Activated CD4-positive, alpha-beta memory T cell treated with anti-CD3 and anti-CD28 coated beads, Interleukin-2, amount 10 ng/mL, durations not matched to agents 7 days and 5 days (primary cell): ENCODE data around the gene UBE4A. TPM values are rescaled to one million over a fixed set of nuclear protein-coding genes. Genes with fewer than 3 reads are reported as not detected.
"Not testable (repeated sequence)": the region's sequence is repeated elsewhere in the genome, so short reads cannot be mapped to it uniquely, and the experiment has no call there.

Experiments used
- CTCF ChIA-PET: fragments of 350-600 bp; sonication (Branson Sonifier 250); formaldehyde crosslinking; loops from one replicate; lab custom pipeline; 2021; ENCODE audit warnings: antibody characterized with exemption, inconsistent platforms; lab: Charles Lee
- POLR2A ChIA-PET: fragments of 350-600 bp; sonication (Branson Sonifier 250); formaldehyde crosslinking; loops from one replicate; lab custom pipeline; 2021; ENCODE audit warnings: antibody characterized with exemption; lab: Charles Lee
- DNase-seq: peaks from one replicate; pipeline ENCODE4 v3.0.0-alpha.2; 2020
- H3K27ac Mint-ChIP-seq: one replicate; pipeline ENCODE4 v1.8.0; 2021; ENCODE audit warnings: mild to moderate bottlenecking, mixed read lengths
- H3K27me3 Mint-ChIP-seq: one replicate; pipeline ENCODE4 v1.8.0; 2021; ENCODE audit warnings: mixed read lengths
- H3K36me3 Mint-ChIP-seq: one replicate; pipeline ENCODE4 v1.8.0; 2021; ENCODE audit warnings: low read depth, mixed read lengths
- H3K4me1 Mint-ChIP-seq: one replicate; pipeline ENCODE4 v1.8.0; 2021; ENCODE audit warnings: mixed read lengths
- H3K4me3 Mint-ChIP-seq: one replicate; pipeline ENCODE4 v1.8.0; 2021; ENCODE audit warnings: mild to moderate bottlenecking, mixed read lengths
- H3K9me3 Mint-ChIP-seq: one replicate; pipeline ENCODE4 v1.8.0; 2021; ENCODE audit warnings: mixed read lengths
- total RNA-seq, 2 experiments: library from RNA; stranded (reverse); gene quantifications; one replicate each; pipeline ENCODE4 v1.2.3, GENCODE V29; 2021

The UBE4A gene
- total RNA-seq, 2 experiments from 2014 or later: 42.1 to 44.1 TPM

DNA sequence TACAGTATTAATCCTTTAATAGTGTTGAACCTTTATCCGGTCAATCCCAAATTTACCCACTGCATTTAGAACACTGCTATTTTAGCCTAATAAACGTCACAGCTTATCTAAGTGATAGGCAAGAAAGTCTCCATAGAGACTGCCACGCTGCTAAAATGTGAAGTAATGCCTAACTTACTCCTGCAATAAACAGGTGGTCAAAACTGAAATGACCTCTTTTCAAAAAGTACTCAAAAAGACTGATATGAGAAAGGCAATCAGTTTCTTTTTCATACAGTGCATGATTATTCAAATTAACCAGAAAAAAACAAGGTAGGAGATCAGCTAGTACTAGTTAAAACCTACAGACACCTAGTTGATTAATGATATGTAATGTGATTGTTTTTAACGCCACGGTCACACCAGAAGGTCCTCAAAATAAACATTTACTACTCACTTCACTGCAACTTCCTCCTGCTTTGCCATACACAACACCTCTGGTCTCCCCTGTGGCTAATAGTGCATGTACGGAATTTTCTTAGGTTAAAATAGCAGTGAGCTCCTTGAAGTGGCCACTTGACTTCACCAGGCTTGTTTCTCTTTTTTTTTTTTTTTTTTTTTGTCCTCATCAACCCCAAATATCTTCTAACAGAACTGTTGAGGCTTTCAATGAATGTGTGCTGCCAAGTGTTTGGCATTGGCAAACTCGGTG lies 50.8 kb downstream of the UBE4A start:
- H3K4me3 Mint-ChIP-seq: no peak overlapping the region
- no peak overlapping the region for H3K27ac Mint-ChIP-seq
- H3K36me3 Mint-ChIP-seq: peaks cover 49% of the 10 kb centered on the region
- H3K9me3 Mint-ChIP-seq: no peaks in the 10 kb centered on the region
- ChIA-PET CTCF (interaction anchor here (0.6 to 0.9 kb wide), 2 partner anchors 96 to 260 kb away, joined by 3 read pairs; no protein-coding TSS in a partner anchor), POLR2A (no interaction called here)
- H3K4me1 Mint-ChIP-seq: peaks cover 18% of the 10 kb centered on the region
- DNase-seq: no peak
- no peaks in the 10 kb centered on the region for H3K27me3 Mint-ChIP-seq

DNA sequence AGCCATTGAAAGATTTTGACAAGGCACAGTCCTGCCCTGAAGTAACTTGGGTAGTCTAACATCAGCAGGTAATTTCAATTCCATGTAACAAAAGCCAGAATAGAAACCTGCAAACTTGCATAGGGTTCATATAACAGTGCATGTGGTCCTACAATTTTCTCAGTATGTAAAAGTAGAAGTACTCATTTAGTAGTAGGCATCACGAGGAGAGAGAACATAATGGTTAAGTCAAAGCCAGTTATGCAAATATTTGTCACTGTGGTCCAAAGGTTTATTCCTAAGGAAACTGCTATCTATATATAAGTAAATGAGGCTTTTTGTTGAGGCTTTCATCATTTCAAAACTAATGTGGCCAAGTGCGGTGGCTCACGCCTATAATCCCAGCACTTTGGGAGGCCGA lies 52.1 kb downstream of the UBE4A start:
- POLR2A ChIA-PET: no interaction called here
- Mint-ChIP-seq H3K27me3 (no peaks in the 10 kb centered on the region), H3K4me3 (no peak overlapping the region), H3K36me3 (peaks cover 41% of the 10 kb centered on the region), H3K4me1 (peaks cover 9% of the 10 kb centered on the region), H3K27ac (no peak overlapping the region), H3K9me3 (no peaks in the 10 kb centered on the region)
- DNase-seq: no peak
- CTCF ChIA-PET: interaction anchor here (0.5 to 0.9 kb wide), 2 partner anchors 77 to 201 kb away, joined by 4 read pairs; no protein-coding TSS in a partner anchor

DNA sequence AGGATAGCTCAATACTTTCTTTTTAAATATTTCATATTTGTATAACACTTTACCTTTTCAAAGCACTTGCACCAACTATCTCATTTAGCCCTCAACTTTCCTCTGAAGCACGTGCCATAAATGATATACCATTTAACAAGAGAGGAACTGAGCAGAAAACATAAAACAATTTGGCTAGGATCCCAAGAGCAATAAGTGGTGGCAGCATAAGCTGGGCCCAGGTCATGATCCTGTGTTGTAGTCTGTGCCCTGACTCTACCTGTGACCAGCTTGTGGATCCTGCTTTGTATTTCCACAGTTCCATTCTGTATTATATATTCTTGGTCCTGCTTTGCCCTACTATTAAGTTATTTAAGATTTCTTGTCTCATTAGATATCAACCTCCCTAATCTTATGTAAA lies 53.5 kb downstream of the UBE4A start:
- POLR2A ChIA-PET: no interaction called here
- Mint-ChIP-seq H3K27me3 (no peaks in the 10 kb centered on the region), H3K4me1 (peaks cover 4% of the 10 kb centered on the region), H3K4me3 (no peak overlapping the region), H3K27ac (no peak overlapping the region), H3K36me3 (peaks cover 28% of the 10 kb centered on the region), H3K9me3 (no peaks in the 10 kb centered on the region)
- CTCF ChIA-PET: interaction anchor here (0.8 kb wide), 2 partner anchors 19 to 27 kb away, joined by 3 to 4 read pairs; no protein-coding TSS in a partner anchor
- DNase-seq: no peak

DNA sequence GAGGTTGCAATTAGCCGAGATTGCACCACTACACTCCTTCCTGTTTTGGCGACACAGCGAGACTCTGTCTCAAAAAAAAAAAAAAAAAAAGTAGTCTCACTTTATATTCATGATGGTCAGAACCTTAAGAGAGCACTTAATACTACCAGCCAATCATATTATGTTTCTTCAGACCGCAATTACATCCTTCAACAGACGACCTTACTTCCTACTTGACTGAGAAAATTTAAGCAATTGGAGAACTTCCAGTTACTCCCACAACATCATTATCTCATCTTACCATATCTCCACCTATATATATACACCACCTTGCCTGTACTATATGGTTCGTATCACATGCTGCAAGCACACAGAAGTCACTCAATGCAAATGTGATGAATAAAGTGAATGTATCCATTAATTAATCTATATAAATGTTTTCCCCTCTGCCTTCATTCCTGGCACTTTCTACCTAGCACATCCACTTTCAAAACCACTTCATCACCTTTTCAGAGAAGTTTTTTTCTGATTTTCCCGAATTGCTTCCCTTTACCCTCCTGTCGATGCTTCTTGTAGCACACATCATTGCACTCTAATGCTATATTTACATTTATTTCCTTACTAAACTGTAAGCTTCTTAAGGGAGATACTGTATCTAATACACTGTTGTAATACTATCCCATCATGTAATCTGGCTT lies 55.8 kb downstream of the UBE4A start:
- no peak overlapping the region for H3K4me3 Mint-ChIP-seq

DNA sequence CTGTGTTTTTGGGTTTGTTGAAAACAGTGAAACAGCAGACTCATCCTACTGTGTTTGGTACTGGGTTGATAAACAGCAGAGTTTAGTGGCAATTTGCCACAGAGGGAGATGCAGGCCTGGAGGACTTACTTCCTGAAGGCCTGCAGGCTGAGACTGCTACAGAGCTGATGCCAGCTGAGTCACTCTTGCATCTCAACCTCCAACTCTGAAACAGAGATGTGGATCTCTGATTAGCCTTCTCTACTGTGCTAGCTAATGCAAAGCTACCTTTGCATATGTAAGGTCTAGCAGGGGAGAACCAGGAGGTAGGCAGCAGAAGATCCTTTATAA lies 56.3 kb downstream of the UBE4A start:
- no peak overlapping the region for H3K27ac Mint-ChIP-seq
- ChIA-PET CTCF (interaction anchor here (1.1 to 1.3 kb wide), 3 partner anchors 15 to 72 kb away, joined by 4 to 7 read pairs (median 7); no protein-coding TSS in a partner anchor), POLR2A (interaction anchor here (1.0 to 1.8 kb wide), 4 partner anchors 14 to 22 kb away, joined by 3 to 13 read pairs (median 4); partner anchors contain the start of genes ATP5MG and KMT2A)
- H3K4me3 Mint-ChIP-seq: no peak overlapping the region
- DNase-seq: peak; percentile 59
- peaks cover under 1% of the 10 kb centered on the region for H3K4me1 Mint-ChIP-seq
- no peaks in the 10 kb centered on the region for H3K27me3 Mint-ChIP-seq
- H3K9me3 Mint-ChIP-seq: no peaks in the 10 kb centered on the region
- peaks cover 6% of the 10 kb centered on the region for H3K36me3 Mint-ChIP-seq

More for the DNA sequence above, 55.8 kb downstream of the UBE4A start:
- Mint-ChIP-seq H3K9me3 (no peaks in the 10 kb centered on the region), H3K4me1 (peaks cover 2% of the 10 kb centered on the region), H3K36me3 (peaks cover 11% of the 10 kb centered on the region), H3K27ac (no peak overlapping the region), H3K27me3 (no peaks in the 10 kb centered on the region)
- ChIA-PET POLR2A (interaction anchor here (1.0 to 1.8 kb wide), 4 partner anchors 13 to 23 kb away, joined by 3 to 13 read pairs (median 4); partner anchors contain the start of genes ATP5MG and KMT2A), CTCF (interaction anchor here (1.1 to 1.3 kb wide), 3 partner anchors 16 to 73 kb away, joined by 4 to 7 read pairs (median 7); no protein-coding TSS in a partner anchor)
- no peak for DNase-seq

DNA sequence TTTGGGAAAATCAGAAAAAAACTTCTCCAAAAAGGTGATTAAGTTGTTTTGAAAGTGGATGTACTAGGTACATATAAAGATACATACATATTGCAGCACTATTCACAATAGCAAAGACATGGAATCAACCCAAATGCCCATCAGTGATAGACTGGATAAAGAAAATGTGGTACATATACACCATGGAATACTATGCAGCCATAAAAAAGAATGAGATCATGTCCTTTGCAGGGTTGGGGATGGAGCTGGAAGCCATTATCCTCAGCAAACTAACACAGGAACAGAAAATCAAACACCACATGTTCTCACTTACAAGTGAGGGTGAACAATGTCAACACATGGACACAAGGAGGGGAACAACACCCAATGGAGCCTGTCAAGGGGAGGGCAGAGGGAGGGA lies 57.5 kb downstream of the UBE4A start:
- CTCF ChIA-PET, H3K27ac Mint-ChIP-seq, POLR2A ChIA-PET, DNase-seq, H3K4me1 Mint-ChIP-seq, H3K9me3 Mint-ChIP-seq, H3K27me3 Mint-ChIP-seq, H3K4me3 Mint-ChIP-seq, H3K36me3 Mint-ChIP-seq: not testable (repeated sequence)

DNA sequence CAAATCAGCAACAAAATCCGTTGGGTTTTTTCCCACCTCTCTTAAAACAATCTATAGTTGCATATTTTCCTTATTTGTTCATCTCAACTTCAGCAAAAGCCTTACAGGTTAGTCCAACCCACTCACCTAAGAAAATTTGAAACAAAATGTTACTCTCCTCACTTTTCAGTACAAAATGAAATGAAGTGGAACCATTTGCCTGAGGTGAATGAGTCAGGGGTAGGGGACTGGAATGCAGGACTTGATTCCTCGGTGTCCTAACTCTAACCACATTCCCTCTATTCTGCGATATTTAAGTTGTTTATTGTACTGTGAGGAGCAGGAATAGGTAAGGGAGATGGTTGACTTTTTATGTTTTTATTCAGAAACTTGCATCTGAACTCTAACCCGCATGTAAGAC lies 58.4 kb downstream of the UBE4A start:
- Mint-ChIP-seq H3K4me1 (no peaks in the 10 kb centered on the region), H3K27ac (no peak overlapping the region), H3K36me3 (peaks cover 3% of the 10 kb centered on the region), H3K9me3 (no peaks in the 10 kb centered on the region), H3K4me3 (no peak overlapping the region), H3K27me3 (no peaks in the 10 kb centered on the region)
- POLR2A ChIA-PET: no interaction called here
- CTCF ChIA-PET: interaction anchor here (1.7 kb wide), 1 partner anchor 13 kb away, joined by 4 read pairs; no protein-coding TSS in a partner anchor
- DNase-seq: no peak

DNA sequence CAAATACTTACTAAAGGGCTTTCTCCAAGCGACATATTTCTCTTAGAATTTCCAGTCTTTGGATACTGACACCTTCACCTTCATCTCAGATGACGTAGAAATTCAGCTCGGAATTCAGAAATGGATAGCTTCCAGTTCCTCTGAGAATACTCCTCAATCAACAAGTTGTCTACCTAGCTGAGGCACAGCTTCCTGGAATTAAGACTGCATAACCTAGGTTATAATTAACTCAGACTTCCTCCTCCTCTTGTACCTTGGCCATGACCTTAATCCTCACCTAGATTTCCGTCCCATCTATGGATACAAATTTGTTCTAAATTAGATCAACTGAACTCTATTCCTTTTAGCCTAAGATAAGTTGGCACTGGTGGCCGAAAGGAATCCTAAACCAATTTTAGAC lies 59.4 kb downstream of the UBE4A start:
- H3K4me3 Mint-ChIP-seq: no peak overlapping the region
- ChIA-PET CTCF (interaction anchor here (1.7 kb wide), 1 partner anchor 12 kb away, joined by 4 read pairs; no protein-coding TSS in a partner anchor), POLR2A (interaction anchor here (0.7 kb wide), 1 partner anchor 17 kb away, joined by 4 read pairs; no protein-coding TSS in a partner anchor)
- no peaks in the 10 kb centered on the region for H3K27me3 Mint-ChIP-seq
- no peak overlapping the region for H3K27ac Mint-ChIP-seq
- H3K4me1 Mint-ChIP-seq: no peaks in the 10 kb centered on the region
- DNase-seq: no peak
- H3K9me3 Mint-ChIP-seq: no peaks in the 10 kb centered on the region
- no peaks in the 10 kb centered on the region for H3K36me3 Mint-ChIP-seq

DNA sequence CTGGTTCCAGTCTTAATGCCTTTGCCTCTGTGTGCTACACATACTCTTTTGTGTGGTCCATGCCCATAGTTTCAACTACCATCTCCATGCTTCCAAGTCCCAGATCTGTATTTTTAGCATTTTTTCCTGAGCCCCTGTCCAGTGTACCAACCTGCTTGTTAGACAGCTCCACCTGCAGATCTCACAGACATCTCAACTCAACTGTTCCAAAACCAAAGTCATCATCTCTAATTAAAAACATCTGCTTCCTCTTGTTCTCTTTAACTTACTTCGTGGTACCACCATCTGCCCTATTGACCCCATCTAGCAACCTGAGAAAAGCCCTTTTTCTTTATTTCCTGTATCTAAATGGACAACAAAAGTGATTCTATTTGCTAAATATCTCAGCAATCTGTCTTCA lies 68.3 kb downstream of the UBE4A start:
- H3K4me1 Mint-ChIP-seq: no peaks in the 10 kb centered on the region
- ChIA-PET POLR2A (interaction anchor here (3.1 kb wide), 1 partner anchor 8 kb away, joined by 17 read pairs; the partner anchor contains the start of gene KMT2A), CTCF (no interaction called here)

DNA sequence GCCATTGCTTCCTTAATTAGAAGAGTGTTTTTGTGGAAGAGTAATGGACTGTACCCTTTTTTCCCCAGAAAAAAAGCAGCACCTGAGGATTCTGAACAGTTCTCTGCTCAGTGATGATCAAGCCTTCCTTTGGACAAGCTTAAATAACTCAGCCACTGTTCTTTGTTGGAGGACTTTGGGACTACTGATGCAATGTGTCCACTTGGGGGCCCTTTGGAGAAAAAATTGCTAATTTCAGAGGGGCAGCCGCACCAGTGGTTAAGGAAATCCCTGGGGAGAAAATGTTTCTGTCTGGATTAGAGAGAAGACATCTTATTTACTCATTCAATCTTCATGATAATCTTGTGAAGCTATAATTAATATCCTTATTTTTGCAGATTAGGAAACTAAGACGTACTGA lies 71.6 kb downstream of the UBE4A start:
- CTCF ChIA-PET: interaction anchor here (0.8 to 2.1 kb wide), 8 partner anchors 13 to 57 kb away, joined by 3 to 7 read pairs (median 4); no protein-coding TSS in a partner anchor
- POLR2A ChIA-PET: interaction anchor here (0.7 to 2.0 kb wide), 4 partner anchors 17 to 33 kb away, joined by 3 to 9 read pairs (median 6); no protein-coding TSS in a partner anchor
- Mint-ChIP-seq H3K27ac (no peak overlapping the region), H3K27me3 (no peaks in the 10 kb centered on the region), H3K36me3 (no peaks in the 10 kb centered on the region), H3K4me3 (no peak overlapping the region), H3K9me3 (no peaks in the 10 kb centered on the region), H3K4me1 (peaks cover 17% of the 10 kb centered on the region)
- no peak for DNase-seq

More for the DNA sequence above, 68.3 kb downstream of the UBE4A start:
- no peak overlapping the region for H3K4me3 Mint-ChIP-seq
- DNase-seq: no peak
- H3K36me3 Mint-ChIP-seq: no peaks in the 10 kb centered on the region
- H3K27me3 Mint-ChIP-seq: no peaks in the 10 kb centered on the region
- no peaks in the 10 kb centered on the region for H3K9me3 Mint-ChIP-seq
- H3K27ac Mint-ChIP-seq: no peak overlapping the region

DNA sequence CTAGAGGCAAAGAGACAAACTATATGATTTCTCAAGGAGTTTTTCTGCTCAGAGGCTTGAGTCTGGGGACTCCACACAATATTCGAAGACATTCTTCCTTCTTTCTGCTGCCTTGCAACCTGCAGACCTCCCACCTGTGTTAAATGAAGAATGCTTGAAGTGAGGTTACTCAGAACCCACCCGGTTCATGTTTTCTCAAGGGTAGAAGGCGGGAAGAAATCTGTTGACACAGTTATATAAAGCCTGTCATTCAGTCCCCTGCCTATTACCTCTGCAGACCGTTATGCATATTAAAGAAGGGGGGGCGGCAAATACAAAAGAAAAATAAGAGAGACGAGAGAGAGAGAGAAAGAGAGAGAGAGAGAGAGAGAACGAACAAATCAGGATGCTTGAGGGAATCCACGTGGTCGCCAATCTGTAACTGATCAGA lies 74.7 kb downstream of the UBE4A start:
- peaks cover 8% of the 10 kb centered on the region for H3K36me3 Mint-ChIP-seq

DNA sequence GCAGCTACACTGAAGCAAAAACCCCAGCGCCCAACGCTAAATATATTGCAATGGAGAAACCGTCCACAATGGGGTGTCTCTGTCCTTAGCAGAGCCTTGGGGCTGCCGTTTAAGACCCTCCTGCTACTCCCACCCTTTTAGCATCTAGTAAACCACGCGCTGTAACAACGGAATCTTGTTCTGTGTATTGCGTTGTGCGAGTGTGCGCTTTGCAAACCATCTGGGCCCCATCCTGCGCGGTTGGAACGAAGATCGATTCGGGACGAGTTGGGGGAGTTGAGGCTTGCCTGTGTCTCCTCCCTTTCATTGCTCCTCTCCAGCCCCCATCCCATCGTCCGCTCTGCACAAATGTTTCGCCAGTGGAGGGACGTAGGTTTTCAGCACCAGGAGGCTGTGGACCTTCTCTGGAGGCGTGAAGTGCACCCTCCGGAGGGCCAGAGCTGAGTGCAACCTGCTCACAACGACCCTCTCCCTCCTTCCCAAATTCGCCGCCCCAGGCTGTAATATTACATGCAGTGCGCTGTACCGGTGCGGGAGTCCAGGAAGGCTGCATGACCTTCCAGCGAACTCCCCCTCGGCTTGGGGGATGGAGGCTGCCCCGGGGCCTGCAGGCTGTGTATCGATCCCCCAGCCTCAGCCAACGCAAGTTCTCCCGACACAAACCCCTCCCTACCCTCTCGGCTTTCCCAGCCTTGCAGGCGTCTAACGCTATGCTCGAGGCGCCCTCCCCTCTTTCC lies 75.3 kb downstream of the UBE4A start:
- DNase-seq: peak; percentile 67
- ChIA-PET CTCF (interaction anchor here (0.6 to 3.4 kb wide), 11 partner anchors 19 to 392 kb away, joined by 3 to 19 read pairs (median 4); partner anchors contain the start of gene ATP5MG), POLR2A (interaction anchor here (1.0 to 3.2 kb wide), 21 partner anchors 8 to 221 kb away, joined by 3 to 77 read pairs (median 5); partner anchors contain the start of genes ATP5MG, CD3D and UBE4A)
- Mint-ChIP-seq H3K36me3 (peaks cover 14% of the 10 kb centered on the region), H3K27ac (peak overlapping the region; percentile 88), H3K4me3 (peak overlapping the region; percentile 87), H3K27me3 (no peaks in the 10 kb centered on the region), H3K4me1 (peaks cover 28% of the 10 kb centered on the region), H3K9me3 (no peaks in the 10 kb centered on the region)

More for the DNA sequence above, 74.7 kb downstream of the UBE4A start:
- Mint-ChIP-seq H3K27me3 (no peaks in the 10 kb centered on the region), H3K4me3 (peak overlapping the region; percentile 87), H3K27ac (peak overlapping the region; percentile 88), H3K4me1 (peaks cover 22% of the 10 kb centered on the region), H3K9me3 (no peaks in the 10 kb centered on the region)
- no peak for DNase-seq
- CTCF ChIA-PET: interaction anchor here (0.6 to 3.4 kb wide), 5 partner anchors 32 to 393 kb away, joined by 3 to 19 read pairs (median 4); partner anchors contain the start of gene ATP5MG
- POLR2A ChIA-PET: interaction anchor here (1.4 to 3.2 kb wide), 9 partner anchors 8 to 207 kb away, joined by 4 to 77 read pairs (median 11); partner anchors contain the start of genes ATP5MG and CD3D
